ENCODE measurements around the gene PRKCG.

DNA sequence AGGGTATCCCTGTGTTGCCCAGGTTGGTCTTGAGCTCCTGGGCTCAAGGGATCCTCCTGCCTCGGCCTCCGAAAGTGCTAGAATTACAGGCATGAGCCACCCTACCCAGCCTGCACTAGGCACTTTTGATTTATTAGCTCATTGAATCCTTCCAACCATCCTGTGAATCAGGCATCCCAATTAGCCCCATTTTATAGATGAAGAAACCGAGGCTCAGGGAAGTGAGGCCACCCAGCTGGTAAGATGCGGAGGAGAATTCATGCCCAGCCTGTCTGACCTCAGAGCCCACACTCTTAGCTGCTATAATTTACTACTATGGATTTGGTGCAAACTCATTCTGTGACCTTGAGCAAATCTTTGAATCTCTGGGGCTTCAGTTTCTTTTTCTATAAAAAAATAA lies 62.9 kb downstream of the PRKCG start:
- TF ChIP-seq, protein P1, sequence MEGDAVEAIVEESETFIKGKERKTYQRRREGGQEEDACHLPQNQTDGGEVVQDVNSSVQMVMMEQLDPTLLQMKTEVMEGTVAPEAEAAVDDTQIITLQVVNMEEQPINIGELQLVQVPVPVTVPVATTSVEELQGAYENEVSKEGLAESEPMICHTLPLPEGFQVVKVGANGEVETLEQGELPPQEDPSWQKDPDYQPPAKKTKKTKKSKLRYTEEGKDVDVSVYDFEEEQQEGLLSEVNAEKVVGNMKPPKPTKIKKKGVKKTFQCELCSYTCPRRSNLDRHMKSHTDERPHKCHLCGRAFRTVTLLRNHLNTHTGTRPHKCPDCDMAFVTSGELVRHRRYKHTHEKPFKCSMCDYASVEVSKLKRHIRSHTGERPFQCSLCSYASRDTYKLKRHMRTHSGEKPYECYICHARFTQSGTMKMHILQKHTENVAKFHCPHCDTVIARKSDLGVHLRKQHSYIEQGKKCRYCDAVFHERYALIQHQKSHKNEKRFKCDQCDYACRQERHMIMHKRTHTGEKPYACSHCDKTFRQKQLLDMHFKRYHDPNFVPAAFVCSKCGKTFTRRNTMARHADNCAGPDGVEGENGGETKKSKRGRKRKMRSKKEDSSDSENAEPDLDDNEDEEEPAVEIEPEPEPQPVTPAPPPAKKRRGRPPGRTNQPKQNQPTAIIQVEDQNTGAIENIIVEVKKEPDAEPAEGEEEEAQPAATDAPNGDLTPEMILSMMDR (IDR thresholded peaks at IDR 0.05): no peak
- TF ChIP-seq POLR2A (IDR thresholded peaks at IDR 0.05) (no peak), EP300 (IDR thresholded peaks at IDR 0.05) (no peak)
